Testis (tissue), 3 donors: ENCODE data around the gene ZNF683. TPM values are rescaled to one million over a fixed set of nuclear protein-coding genes. Genes with fewer than 3 reads are reported as not detected.
A peak's percentile ranks its signal among the peaks of the same experiment; 100 is the strongest.

Source experiments
- DNase-seq: peaks from one replicate; pipeline ENCODE4 v3.0.0-alpha.2; 2019
- H3K27ac ChIP-seq, 2 donors: fragments of 200-600 bp; sonication (generic); one replicate each; pipeline ENCODE4 v1.5.1; 2019
- H3K27me3 ChIP-seq: fragments of 200-600 bp; sonication (generic); one replicate; pipeline ENCODE4 v1.5.1; 2019
- H3K36me3 ChIP-seq: fragments of 200-600 bp; sonication (generic); one replicate; pipeline ENCODE4 v1.5.1; 2017; ENCODE audit warnings: low read depth; ENCODE audit errors: missing control alignments
- H3K4me1 ChIP-seq: fragments of 200-600 bp; sonication (generic); one replicate; pipeline ENCODE4 v1.5.1; 2019
- H3K4me3 ChIP-seq, 2 donors: fragments of 200-600 bp; sonication (generic); one replicate each; pipeline ENCODE4 v1.5.1; 2017 to 2019
- H3K9me3 ChIP-seq: fragments of 200-600 bp; sonication (generic); one replicate; pipeline ENCODE4 v1.5.1; 2017
- CTCF ChIP-seq, 3 experiments: fragments of 450-650 bp in 2 of 3; fragments of 200-600 bp in 1 of 3; sonication (generic) in 1 of 3; IDR thresholded peaks; one replicate each; pipeline ENCODE4 v1.5.1; 2016 to 2019; ENCODE audit warnings: antibody characterized with exemption in 3 of 3, mild to moderate bottlenecking in 2 of 3, moderate library complexity in 1 of 3
- POLR2A ChIP-seq: fragments of 450-650 bp; IDR thresholded peaks from one replicate; pipeline ENCODE4 v1.6.1; 2017; ENCODE audit warnings: antibody characterized with exemption, mild to moderate bottlenecking, moderate library complexity
- WGBS, 2 donors: methylation state at CpG; one replicate each; pipeline ENCODE4 v1.1.5; 2018; 5-methylcytosine and 5-hydroxymethylcytosine counted together
- intact Hi-C: fragments of 100-400 bp; cut with DNase I; formaldehyde crosslinking; loops from one replicate; pipeline ENCODE4 v1.15.1; 2023; ENCODE audit warnings: low total_unique reads
- polyA plus RNA-seq: library from polyadenylated mRNA; stranded (reverse); fragments of 350-450 nt; fragmentation: Illumina TruSeq; extraction: RNeasy Lipid Tissue Mini Kit (QIAGEN cat#74804); gene quantifications from one replicate; pipeline ENCODE4 v1.2.3, GENCODE V29; 2014; ENCODE audit warnings: low read depth, low replicate concordance; ENCODE audit not compliant: insufficient read depth
- total RNA-seq, 2 donors: library from RNA; depleted of rRNA; stranded (reverse); fragments of >200 nt; gene quantifications; one replicate each; pipeline ENCODE4 v1.2.3, GENCODE V29; 2016

The ZNF683 gene
- total and polyA plus RNA-seq, 3 donors from 2014 or later: 22.9 to 87.5 (median 63.9) TPM

GRCh38 chr1:26361605-26362122, 10.9 kb downstream of the ZNF683 start:
- TF ChIP-seq POLR2A (no peak), CTCF (IDR thresholded peaks at IDR 0.05) (no peak)
- intact Hi-C loops: no loop called here
- Histone ChIP-seq H3K4me3 (no peak overlapping the region), H3K4me1 (no peaks in the 10 kb centered on the region), H3K27me3 (no peaks in the 10 kb centered on the region), H3K36me3 (no peaks in the 10 kb centered on the region), H3K27ac (no peak overlapping the region), H3K9me3 (no peaks in the 10 kb centered on the region)
- WGBS, 2 donors: 93% methylated on average over 10 to 12 of the region's 12 CpGs
- DNase-seq: no peak

GRCh38 chr1:26360807-26361604, 11.5 kb downstream of the ZNF683 start:
- 23 to 53% methylated on average over 12 to 27 of the region's 27 CpGs for WGBS, 2 donors
- Histone ChIP-seq H3K27me3 (no peaks in the 10 kb centered on the region), H3K4me1 (no peaks in the 10 kb centered on the region), H3K36me3 (no peaks in the 10 kb centered on the region), H3K4me3 (no peak overlapping the region), H3K9me3 (no peaks in the 10 kb centered on the region), H3K27ac (no peak overlapping the region)
- DNase-seq: no peak
- TF ChIP-seq POLR2A (no peak), CTCF (IDR thresholded peaks at IDR 0.05) (no peak)
- intact Hi-C loops: no loop called here

GRCh38 chr1:26359981-26360806, 12.4 kb downstream of the ZNF683 start:
- 2 to 5% methylated on average over 29 to 64 of the region's 67 CpGs for WGBS, 2 donors
- Histone ChIP-seq H3K27me3 (no peaks in the 10 kb centered on the region), H3K9me3 (no peaks in the 10 kb centered on the region), H3K36me3 (no peaks in the 10 kb centered on the region), H3K4me1 (no peaks in the 10 kb centered on the region), H3K27ac (no peak overlapping the region), H3K4me3 (peak overlapping the region; percentile 36)
- TF ChIP-seq POLR2A (no peak), CTCF (IDR thresholded peaks at IDR 0.05) (no peak)
- DNase-seq: peak; percentile 22
- intact Hi-C loops: no loop called here

- DNase-seq: no peak
- Histone ChIP-seq H3K27ac (no peak overlapping the region), H3K4me3 (no peak overlapping the region), H3K36me3 (no peaks in the 10 kb centered on the region), H3K27me3 (no peaks in the 10 kb centered on the region), H3K4me1 (no peaks in the 10 kb centered on the region), H3K9me3 (no peaks in the 10 kb centered on the region)
- intact Hi-C loops: no loop called here
- WGBS, 2 donors: 54 to 57% methylated on average over 15 of the region's 15 CpGs
- no peak for TF ChIP-seq CTCF (IDR thresholded peaks at IDR 0.05)
- no peak for TF ChIP-seq POLR2A
These were observed 13.9 kb downstream of the ZNF683 start for GRCh38 chr1:26358411-26359384.
